HG03159 (cell line): Measurements from ENCODE around the gene SLC12A1.

Source experiments
- ATAC-seq: cut with Tn5 transposase; IDR thresholded peaks from one replicate; pipeline ENCODE4 v1.9.1; 2021; ENCODE audit warnings: mild to moderate bottlenecking, moderate library complexity; ENCODE audit not compliant: unreplicated experiment

SLC12A1 gene

GRCh38 chr15:48242015-48242414, 35.9 kb downstream of the SLC12A1 start:
- no peak for ATAC-seq

GRCh38 chr15:48242535-48242934, 36.4 kb downstream of the SLC12A1 start:
- ATAC-seq, result no peak

DNA sequence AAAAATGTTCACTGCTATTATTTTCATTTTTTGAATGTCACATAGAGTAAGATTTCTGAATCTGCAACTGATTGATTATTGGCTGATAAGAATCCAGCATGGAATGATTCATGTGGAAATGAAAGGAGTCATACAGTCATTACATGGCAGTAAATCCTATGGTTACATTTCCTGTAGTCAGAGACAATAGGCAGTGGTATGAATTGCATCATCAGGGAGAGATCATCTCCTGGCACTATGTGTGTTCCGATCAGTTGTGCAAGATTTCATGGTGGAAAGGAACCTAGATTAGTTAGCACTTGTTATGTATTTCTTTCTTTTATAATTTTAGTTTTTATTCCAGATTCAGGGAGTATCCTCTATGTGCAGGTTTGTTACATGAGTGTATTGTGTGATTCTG, 38.8 kb downstream of the SLC12A1 start:
- no peak for ATAC-seq

DNA sequence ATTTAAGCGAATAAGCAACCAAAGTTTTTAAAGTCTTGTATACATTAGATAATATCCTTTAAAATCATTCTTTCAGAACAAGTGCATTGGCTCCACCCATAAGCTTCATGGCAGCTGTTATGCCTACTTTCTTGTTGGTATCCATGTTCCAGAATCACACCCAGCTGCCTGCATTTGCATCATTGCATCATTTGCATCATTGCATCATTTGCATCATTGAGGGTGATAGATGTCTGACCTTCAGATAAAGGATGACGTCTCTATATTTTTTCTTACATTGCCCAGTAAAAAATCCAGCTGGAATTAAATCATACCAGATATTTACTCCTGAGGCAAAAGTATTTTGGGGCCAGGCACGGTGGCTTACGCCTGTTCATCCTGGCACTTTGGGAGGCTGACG, 42.3 kb downstream of the SLC12A1 start:
- no peak for ATAC-seq

- peak; percentile 63 for ATAC-seq
Observed at GRCh38 chr15:48250640-48251076, 44.6 kb downstream of the SLC12A1 start.

DNA sequence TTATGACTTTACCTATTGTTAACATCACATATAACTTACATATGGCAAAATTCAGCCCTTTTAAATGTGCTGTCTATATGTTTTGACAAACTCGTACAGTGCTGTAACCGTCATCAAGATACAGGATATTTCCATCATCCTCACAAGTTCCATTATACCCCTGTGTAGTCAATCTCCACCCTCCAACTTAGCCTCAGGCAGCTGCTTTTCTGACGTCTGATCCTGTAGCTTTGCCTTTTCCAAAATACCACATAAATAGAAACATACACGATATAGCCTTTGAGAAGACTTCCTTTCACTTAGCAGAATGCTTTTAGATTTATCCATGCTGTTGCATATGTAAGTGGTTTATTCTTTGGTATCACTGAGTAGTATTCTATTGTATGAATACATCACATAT, 47.1 kb downstream of the SLC12A1 start:
- ATAC-seq, result no peak

DNA sequence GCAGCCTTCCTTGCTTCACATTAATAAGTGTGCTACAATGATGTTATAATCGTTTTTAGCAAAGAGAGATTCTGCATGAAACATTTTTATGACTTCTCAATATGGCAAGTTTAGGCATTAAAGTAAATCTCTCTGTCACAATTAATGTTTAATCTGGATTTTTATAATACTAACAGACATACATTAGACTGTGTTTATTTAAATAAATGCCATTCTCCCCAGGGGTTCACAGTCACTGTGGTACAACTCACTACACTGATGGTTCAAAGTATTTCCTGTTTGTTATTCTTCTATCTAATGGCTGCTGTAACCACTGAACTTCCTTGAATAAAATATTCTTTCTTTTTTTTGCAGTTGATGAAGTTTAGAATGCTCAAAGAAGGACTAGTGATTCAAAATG, 59.0 kb downstream of the SLC12A1 start:
- ATAC-seq, result no peak

DNA sequence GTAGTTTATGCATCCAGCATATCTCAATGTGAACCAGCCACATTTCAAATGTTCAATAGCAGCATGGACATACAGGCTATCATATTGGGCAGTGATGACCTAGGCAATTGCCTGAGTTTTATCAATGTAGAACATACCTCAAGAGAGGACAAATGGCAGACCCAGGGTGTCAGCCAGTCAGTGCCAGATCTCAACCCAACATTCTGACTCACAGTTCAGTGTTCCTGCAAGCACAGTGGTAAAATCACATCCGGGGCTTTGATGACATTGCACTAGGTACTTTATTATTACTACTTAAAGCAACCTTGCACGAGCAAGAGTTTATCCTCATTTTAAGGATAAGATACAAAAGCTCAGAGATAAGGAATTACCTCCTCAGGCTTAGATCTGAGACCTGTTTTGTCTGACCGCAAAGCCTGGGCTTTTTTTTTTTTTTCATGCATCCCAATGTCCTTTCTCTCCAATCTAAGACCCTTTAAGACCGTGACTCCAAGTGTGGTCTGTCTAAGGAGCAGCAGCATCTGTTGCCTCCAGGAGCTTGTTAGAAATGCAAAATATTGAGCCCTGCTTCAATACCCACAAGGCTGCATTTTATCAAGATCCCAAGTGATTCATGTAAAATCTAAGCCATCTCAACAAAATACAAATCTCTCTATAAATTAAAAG, 60.1 kb downstream of the SLC12A1 start:
- ATAC-seq, result no peak

DNA sequence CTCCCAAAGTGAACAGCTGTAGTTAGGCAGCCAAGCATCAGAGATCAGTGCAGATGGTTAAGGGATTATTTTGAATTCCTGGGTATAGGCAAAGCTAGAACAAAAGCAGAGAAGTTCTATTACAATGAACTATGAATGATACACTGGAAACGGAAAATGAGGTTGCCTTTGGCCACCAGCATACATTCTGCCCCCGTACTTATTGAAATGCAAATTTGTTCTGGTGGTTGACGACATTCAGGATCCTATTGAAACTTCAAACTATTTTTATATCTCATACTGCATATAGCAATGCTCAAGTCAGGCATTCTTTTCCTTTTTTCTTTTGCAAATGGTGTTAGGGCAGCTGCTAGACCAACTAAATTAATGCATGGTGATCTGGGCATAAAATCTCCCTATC, 61.7 kb downstream of the SLC12A1 start:
- ATAC-seq, result no peak

GRCh38 chr15:48273049-48273448, 66.9 kb downstream of the SLC12A1 start:
- no peak for ATAC-seq

- ATAC-seq, result no peak
Observed at GRCh38 chr15:48278666-48279065, 72.6 kb downstream of the SLC12A1 start.

DNA sequence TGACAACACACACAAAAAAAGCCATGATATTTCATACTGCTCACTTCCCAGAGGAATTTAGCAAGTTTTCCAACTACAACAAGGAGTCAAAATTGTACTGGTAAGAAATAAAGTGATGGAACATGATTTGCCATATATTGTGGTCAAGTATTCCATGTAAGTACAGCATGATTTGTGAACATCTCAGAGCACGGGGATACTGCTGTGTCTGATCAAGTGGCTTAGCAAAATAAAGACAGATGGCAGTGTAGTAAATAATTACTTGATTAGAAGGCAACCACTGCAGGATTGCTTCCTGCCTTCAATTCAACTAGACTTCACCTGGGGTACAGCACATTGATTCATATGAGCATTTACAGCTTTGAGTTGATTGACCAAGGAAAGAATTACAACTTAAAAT, 73.5 kb downstream of the SLC12A1 start:
- no peak for ATAC-seq

- no peak for ATAC-seq
Observed at GRCh38 chr15:48281674-48282073, 75.6 kb downstream of the SLC12A1 start.

DNA sequence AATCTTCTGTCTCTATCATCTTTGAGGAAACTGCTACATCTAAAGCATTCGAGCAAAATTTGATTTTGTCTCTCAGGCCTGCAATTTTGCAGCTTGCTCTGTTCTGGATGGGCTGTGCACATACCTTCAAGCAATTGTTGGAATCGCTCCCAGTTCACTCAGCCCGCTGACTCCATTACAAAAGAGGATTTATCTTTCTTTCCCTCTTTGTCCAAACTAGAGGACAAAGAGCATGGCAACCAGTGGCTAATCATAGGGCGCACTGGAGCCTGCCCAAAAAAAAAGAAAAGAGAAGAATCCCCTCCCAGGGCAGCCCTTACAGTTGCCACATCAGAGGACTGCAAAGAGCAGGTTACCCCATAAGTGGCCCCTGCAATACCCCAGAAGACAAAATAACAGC, 76.1 kb downstream of the SLC12A1 start:
- no peak for ATAC-seq

GRCh38 chr15:48283396-48284145, 77.5 kb downstream of the SLC12A1 start:
- no peak for ATAC-seq

GRCh38 chr15:48285329-48286214, 79.5 kb downstream of the SLC12A1 start:
- ATAC-seq, result peak; percentile 77

DNA sequence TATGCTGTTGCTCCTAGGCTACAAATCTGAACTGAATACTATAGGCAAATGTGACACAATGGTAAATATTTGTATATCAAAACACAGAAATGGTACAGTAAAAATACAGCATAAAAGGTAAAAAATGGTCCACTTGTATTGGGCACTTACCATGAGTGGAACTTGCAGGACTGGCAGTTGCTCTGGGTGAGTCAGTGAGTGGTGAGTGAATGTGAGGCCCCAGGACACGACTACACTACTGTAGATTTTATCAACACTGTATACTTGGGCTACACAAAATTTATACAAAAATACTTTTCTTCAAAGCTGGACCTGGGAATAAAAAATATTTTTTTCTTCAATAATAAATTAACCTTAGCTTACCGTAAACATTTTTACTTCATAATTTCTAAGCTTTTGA, 83.5 kb downstream of the SLC12A1 start:
- ATAC-seq, result no peak

- no peak for ATAC-seq
Observed at GRCh38 chr15:48292458-48292857, 86.4 kb downstream of the SLC12A1 start.

GRCh38 chr15:48297668-48298067, 91.6 kb downstream of the SLC12A1 start:
- ATAC-seq, result no peak

DNA sequence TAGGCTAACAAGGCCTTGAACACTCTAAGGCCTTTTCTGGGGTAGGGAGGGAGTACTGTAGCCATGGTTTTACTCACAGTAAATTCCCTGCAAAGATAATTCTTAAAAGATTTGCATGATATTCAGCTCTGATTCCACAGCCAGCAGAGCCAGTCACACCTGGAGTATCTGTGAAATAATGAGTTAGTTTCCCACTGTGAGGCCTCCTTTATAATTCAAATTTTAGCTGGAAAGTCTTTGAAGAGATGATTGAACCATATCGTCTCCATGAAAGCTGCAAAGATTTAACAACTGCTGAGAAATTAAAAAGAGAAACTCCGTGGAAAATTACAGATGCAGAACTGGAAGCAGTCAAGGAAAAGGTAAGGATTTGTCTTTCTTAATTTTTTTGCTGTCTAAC, 92.8 kb downstream of the SLC12A1 start:
- no peak for ATAC-seq

DNA sequence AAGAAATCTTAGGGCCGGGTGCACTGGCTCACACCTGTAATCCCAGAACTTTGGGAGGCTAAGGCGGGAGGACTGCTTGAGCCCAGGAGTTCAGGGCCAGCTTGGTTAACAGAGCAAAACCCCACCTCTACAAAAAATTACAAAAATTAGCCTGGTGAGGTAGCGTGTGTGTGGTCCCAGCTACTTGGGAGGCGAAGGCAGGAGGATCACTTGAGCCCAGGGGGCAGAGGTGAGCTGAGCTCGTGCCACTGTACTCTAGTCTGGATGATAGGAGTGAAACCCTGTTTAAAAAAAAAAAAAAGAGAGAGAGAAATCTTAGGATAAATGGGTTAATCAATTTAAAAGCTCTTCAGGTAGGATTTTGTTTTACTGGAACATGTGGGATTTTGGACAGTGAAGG, 93.9 kb downstream of the SLC12A1 start:
- no peak for ATAC-seq

GRCh38 chr15:48304398-48304797, 98.3 kb downstream of the SLC12A1 start:
- ATAC-seq, result no peak
